ENCODE results near the gene CYP2A7. TPM values are rescaled to one million over a fixed set of nuclear protein-coding genes. Genes with fewer than 3 reads are reported as not detected.

CYP2A7 gene
- total and polyA plus RNA-seq, 9 of the 15 experiments (the other 6 are each of a cell fraction or from before 2014, with no cell fraction given): 0.22 TPM; not detected in 8

GRCh38 chr19:40928850-40929249 is 46.8 kb upstream of the CYP2A7 start:
- Histone ChIP-seq H3K79me2 (ENCODE audit: control insufficient read depth, insufficient read depth, low read length) (no peaks in the 10 kb centered on the region), H4K20me1 (replicated peaks; ENCODE audit: control insufficient read depth, insufficient read depth, low read length) (no peaks in the 10 kb centered on the region), H3K4me3 (no peak overlapping the region), H3K36me3 (ENCODE audit: control insufficient read depth, insufficient read depth, low read length) (no peaks in the 10 kb centered on the region), H3K4me1 (replicated peaks in 1 of 2; ENCODE audit: control insufficient read depth in 2 of 2, insufficient read depth in 2 of 2, low read length in 2 of 2) (peaks cover 8 to 24% of the 10 kb centered on the region in 2 experiments; a peak in 3 of 5 replicates), H2AFZ (ENCODE audit: low read depth, low read length) (peak overlapping the region; percentile 34; the same call in 1 of the 2 replicates), H3K9me3 (replicated peaks; ENCODE audit: control insufficient read depth, insufficient read depth, low read depth, low read length) (no peaks in the 10 kb centered on the region), H3K9ac (ENCODE audit: insufficient read depth in 1 of 2, low read depth in 2 of 2, low read length in 2 of 2) (no peak overlapping the region), H3K27ac (ENCODE audit: extremely low read depth, low read depth, low read length) (no peak overlapping the region), H3K27me3 (ENCODE audit: control insufficient read depth in 2 of 2, insufficient read depth in 2 of 2, low read length in 2 of 2) (no peaks in the 10 kb centered on the region), H3K4me2 (ENCODE audit: insufficient read depth, low read length) (peak overlapping the region; percentile 44; the same call in 1 of the 2 replicates), H3K9me1 (ENCODE audit: control insufficient read depth, insufficient read depth, low read length) (no peaks in the 10 kb centered on the region)
- in situ Hi-C loops (cut with MboI): no loop called here
- FAIRE-seq: no peak
- intact Hi-C loops (cut with micrococcal nuclease): no loop called here
- POLR2A ChIA-PET: no interaction called here
- 8% methylated on average over 1 of the region's 1 CpG for WGBS (ENCODE audit: insufficient coverage, low coverage, missing lambda C conversion rate)
- CTCF ChIA-PET (ENCODE audit: low intra/inter-chr PET ratio): no interaction called here
- no TSS peak for BruUV-seq (replicated peaks)
- no peak for ATAC-seq
- peak in 1 of 4 experiments; percentile 60 for DNase-seq (ENCODE audit: extremely low read depth in 1 of 4, low spot score in 3 of 4)
- TF ChIP-seq KHSRP (IDR thresholded peaks at IDR 0.05): no peak
- TF ChIP-seq SMARCE1 (IDR thresholded peaks at IDR 0.05): peak; percentile 39; the same call in 1 of the 2 replicates
- TF ChIP-seq ZFX (CRISPR knock-in tag; IDR thresholded peaks at IDR 0.05): 0 out of 2 replicates have a peak, but pooled peaks have one; percentile 26
- no peak for TF ChIP-seq CEBPG (CRISPR knock-in tag; IDR thresholded peaks at IDR 0.05)
- TF ChIP-seq CEBPG (tag; conservative IDR thresholded peaks at IDR 0.05 in 1 of 2, IDR thresholded peaks at IDR 0.05 in 1 of 2): peak; percentile 66 to 74; a peak in 2 of 4 replicates
- no peak for TF ChIP-seq ESRRA (IDR thresholded peaks at IDR 0.05; ENCODE audit: borderline replicate concordance, low read depth)
- peak in 1 of 2 experiments; percentile 74; a peak in 1 of 4 replicates for TF ChIP-seq TEAD1 (CRISPR knock-in tag; IDR thresholded peaks at IDR 0.05)
- TF ChIP-seq L3MBTL2 (IDR thresholded peaks at IDR 0.05): 0 out of 2 replicates have a peak, but pooled peaks have one; percentile 19
- TF ChIP-seq RBM34 (IDR thresholded peaks at IDR 0.05; ENCODE audit: borderline replicate concordance, insufficient read depth, low read length): no peak
- 0 out of 2 replicates have a peak, but pooled peaks have one; percentile 37 for TF ChIP-seq NCOR1 (IDR thresholded peaks at IDR 0.05)
- no peak for TF ChIP-seq SRSF7 (optimal IDR thresholded peaks at IDR 0.05; ENCODE audit: low read depth, low read length)
- TF ChIP-seq EP300 (IDR thresholded peaks at IDR 0.05; ENCODE audit: low read length): peak; percentile 75
- no peak for TF ChIP-seq JUNB (CRISPR knock-in tag; conservative IDR thresholded peaks at IDR 0.05)
- peak; percentile 81 for TF ChIP-seq ZNF766 (CRISPR knock-in tag; conservative IDR thresholded peaks at IDR 0.05)
- peak; percentile 86 for TF ChIP-seq TEAD4 (IDR thresholded peaks at IDR 0.05; ENCODE audit: low read length)
- no peak for TF ChIP-seq TEAD4 (CRISPR knock-in tag; IDR thresholded peaks at IDR 0.05; ENCODE audit: borderline replicate concordance)
- TF ChIP-seq, protein P1, sequence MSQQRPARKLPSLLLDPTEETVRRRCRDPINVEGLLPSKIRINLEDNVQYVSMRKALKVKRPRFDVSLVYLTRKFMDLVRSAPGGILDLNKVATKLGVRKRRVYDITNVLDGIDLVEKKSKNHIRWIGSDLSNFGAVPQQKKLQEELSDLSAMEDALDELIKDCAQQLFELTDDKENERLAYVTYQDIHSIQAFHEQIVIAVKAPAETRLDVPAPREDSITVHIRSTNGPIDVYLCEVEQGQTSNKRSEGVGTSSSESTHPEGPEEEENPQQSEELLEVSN (IDR thresholded peaks at IDR 0.05; ENCODE audit: borderline replicate concordance in 1 of 2, extremely low read depth in 1 of 2, insufficient read depth in 1 of 2, insufficient read length in 1 of 2, low read depth in 1 of 2, low read length in 1 of 2, poor library complexity in 1 of 2, severe bottlenecking in 1 of 2): no peak
- TF ChIP-seq DACH1 (IDR thresholded peaks at IDR 0.05; ENCODE audit: partially characterized antibody): peak; percentile 13
- TF ChIP-seq SMARCA5 (IDR thresholded peaks at IDR 0.05): no peak
- peak; percentile 84 for TF ChIP-seq MITF (IDR thresholded peaks at IDR 0.05)
- peak; percentile 56 to 60; a peak in 2 of 4 replicates for TF ChIP-seq TRIM24 (IDR thresholded peaks at IDR 0.05)
- TF ChIP-seq ZNF146 (CRISPR knock-in tag; IDR thresholded peaks at IDR 0.05; ENCODE audit: unreplicated experiment): no peak
